Suppressor macrophage (primary cell): ENCODE measurements around the gene LHX8.
"Not testable (repeated sequence)": the region's sequence is repeated elsewhere in the genome, so short reads cannot be mapped to it uniquely, and the experiment has no call there.

Experiments
- DNase-seq, 4 experiments: peaks; one replicate each; pipeline ENCODE4 v3.0.0-alpha.2; 2020 to 2022
- total RNA-seq, 17 experiments: gene quantifications; one replicate each; lab custom pipeline; 2026; ENCODE audit warnings: mixed read lengths in 6 of 17, inconsistent platforms in 3 of 17; lab: John Stamatoyannopoulos, UW

LHX8 gene
- total RNA-seq, result 0 to 3.5 (median 0) reads per million in 17 experiments

DNA sequence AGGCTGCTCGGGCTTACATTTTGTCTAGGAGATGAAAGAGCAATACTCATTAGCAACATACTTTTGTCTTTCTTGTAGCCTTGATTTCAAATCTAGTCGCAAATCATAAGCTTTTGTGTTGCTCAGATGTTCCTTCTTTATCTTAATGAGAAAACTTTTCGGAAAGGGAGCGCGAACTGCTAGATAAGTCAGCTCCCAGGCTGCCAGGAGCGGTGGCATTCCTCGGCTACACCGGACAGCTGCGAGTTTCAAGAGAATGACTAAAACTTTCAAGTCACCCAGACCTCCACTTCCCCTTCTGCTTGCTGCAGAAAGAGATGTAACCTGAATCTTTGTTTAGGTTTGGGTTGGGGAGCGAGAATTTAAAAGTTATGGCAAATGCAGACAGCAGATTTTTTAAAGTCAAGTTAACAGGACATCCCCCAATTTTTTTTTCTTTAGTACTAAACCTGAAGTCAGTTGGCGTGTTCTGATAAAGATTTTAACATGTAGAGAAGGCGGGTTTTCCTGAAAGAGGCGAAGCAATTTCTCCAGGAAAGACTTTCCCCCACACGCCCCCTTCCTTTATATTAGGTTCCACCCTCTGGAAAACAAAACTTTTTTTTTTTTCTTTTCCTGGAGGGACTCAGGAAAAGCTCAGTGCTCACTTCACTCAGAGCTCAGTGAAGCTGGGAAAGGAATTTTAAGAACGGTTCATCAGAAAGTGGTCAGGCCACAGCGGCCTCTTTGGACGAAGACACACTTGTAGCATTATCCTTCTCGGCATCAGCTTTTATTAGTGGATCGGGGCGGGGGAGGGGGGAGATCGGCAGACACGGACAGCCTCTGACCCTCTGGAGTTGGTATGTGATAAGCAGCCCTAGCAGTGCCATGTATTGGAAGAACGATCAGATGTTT lies at the start of gene LHX8:
LHX8 (plus strand) TSS at position 639 of the 897 bp plus-strand sequence. CDS start 2,227 bp downstream, outside the sequence.
- DNase-seq, result no peak

DNA sequence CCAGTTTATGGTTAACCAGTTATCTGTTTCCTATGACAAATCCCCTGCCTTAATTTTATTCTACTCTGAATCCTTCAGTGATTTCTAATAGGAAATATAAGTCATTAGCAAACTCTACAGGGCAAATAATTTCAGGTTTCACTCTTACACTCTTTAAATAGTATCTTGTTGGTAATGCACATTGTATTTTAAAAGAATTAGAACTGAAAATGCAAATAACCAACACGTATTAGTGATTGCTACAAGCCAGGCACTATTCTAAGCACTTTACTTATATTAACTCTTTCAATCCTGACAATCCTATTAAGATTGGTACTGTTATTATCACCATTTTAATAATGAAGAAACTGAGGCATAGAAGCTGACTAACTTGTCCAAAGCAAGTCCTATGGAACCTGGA lies 48.3 kb upstream of the LHX8 start:
- no peak for DNase-seq

DNA sequence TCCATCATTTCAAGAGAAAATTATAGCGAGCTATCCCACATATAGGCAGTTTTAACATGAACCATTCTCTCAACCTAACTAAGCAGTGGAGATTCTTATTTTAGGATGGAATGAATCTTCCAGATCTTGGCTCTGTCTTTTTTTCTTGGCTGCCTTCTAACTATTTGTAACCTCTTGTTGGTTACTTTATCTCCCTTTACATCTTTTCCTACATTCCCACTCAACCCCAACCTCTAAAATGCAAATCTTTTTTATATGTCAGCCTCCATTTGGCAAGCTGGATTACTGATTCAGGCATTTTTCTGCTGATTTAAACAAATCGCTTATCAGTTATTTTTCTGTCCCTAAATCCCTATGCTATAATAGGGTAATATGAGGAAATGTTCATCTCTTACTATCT lies 46.9 kb upstream of the LHX8 start:
- DNase-seq, result no peak

DNA sequence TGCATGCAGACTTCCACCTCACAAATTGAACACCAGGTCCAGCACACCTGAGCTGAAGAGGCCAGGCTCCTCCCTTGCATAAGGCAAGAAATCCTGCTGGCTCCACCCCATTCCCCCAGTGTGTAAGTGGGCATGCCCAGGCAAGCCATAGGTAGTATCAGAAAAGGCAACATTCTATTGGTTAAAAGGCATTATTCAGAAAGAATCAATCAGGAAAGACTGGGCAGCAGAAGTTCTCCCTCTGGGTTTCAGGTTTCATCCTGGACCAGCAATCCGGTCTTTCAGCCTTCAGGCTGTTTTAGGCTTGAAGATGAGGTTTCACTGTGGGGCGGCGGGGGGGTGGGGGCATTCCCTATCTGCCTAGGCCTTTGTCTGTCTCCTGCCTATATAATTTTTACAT lies 42.0 kb upstream of the LHX8 start:
- DNase-seq, result no peak

DNA sequence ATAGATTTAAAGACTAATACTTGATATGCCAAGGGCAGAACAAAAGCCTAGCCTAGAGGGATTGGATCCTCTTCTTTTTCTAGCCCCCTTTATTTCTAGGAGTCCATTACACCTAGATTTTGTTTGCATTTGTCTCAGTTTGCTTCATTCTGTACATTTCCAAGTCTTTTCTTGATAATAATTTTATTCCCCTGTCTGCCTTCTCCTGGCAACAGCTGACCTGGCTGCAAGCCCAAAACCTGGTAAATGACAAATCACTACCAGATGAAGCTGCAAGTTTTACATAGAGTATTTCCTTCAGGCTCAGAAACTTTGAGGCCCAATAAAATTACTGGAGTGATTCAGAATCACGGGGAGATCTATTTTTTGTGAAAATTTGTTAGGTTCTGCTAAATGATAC lies 36.5 kb upstream of the LHX8 start:
- DNase-seq, result no peak

DNA sequence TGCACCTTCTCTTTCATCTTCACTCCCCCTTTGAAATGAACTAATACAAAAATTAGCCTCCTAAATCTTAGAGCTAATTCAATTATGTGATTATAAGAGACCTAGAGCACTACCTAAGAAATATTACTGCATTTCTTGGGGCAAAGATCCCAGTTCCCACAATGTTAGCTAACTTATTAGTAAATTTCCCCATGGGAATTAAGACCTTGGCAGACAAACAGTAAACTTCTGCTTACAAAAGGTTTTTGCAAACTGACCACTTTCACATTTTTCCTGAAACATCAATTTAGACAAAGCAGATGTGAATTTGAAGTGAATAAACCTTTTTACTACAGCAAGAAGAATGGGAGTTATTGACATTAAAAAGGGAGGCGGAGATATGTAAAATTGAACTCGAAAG lies 34.6 kb upstream of the LHX8 start:
- DNase-seq, result no peak

DNA sequence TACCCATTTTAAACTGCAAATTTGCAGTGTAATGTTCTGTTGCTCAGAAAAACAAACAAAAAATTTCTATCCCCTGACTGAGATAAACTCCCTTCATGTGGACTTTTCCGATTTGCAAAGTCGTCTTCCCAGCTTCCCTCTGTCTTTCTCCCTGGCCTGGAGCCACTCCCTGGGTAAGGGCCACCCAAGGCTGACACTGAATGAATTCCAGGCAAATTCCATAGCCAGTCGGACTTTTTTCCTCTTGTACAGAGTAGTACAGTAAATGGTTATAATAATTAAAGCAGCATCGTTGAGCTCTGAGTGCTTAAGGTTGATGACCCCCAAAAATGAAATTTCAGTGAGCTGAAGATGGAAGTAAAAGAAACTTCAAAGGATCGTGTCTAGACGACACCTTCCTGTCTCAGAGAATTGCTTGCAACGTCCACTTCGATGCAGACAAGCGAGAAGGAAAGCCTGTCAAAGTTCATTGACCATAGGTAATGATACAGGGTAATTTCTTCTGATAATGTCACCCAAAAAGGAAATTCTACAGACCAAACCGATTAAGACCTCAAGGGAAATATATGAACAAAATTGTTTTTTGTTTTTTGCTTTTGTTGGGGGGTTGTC lies 33.6 kb upstream of the LHX8 start:
- no peak for DNase-seq

DNA sequence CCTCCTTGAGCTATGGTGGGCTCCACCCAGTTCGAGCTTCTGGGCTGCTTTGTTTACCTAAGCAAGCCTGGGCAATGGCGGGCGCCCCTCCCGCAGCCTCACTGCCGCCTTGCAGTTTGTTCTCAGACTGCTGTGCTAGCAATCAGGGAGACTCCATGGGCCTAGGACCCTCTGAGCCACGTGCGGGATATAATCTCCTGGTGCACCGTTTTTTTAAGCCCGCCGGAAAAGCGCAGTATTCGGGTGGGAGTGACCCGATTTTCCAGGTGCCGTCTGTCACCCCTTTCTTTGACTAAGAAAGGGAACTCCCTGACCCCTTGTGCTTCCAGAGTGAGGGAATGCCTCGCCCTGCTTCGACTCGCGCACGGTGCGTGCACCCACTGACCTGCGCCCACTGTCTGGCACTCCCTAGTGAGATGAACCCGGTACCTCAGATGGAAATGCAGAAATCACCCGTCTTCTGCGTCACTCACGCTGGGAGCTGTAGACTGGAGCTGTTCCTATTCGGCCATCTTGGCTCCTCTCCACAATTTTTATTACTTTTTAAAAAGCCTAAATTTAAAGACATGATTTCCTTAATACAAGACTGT lies 21.7 kb upstream of the LHX8 start:
- DNase-seq, result not testable (repeated sequence)

DNA sequence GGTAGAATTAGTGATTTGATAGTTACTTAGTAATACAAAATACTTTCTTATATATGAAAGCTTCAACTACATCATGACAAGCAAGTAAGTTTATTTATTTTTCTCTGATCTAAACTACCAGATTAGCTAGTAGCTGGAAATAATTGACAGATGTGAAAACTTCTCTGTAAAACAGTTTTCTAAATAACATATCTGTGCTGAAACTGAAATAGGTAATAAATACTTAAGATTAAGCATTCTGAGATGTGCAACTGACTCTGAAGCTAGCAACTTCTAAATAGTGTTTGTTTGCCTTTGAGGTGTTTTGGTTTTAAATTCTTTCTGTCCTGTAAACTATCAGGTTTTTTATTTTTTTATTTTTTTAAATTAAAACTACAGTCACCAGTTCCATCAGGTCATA lies 18.5 kb upstream of the LHX8 start:
- DNase-seq, result no peak

DNA sequence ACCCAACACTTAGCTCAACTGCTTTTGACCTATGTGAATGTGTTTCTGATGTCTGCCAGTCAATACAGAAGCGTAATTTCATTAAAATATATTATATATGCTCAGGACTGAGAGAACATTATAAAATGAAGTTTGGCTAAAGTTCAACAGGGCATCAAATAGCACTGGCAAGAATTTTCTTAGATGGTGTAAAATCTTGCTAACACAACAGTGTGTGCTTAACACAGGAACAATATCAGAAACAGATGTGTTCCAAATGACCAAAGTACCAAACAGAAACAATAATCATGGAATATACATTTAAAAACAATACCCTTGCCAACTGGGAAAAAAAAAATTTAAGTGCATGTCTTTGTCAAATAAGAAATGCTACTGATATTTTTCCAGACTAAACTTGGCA lies 10.4 kb upstream of the LHX8 start:
- no peak for DNase-seq

DNA sequence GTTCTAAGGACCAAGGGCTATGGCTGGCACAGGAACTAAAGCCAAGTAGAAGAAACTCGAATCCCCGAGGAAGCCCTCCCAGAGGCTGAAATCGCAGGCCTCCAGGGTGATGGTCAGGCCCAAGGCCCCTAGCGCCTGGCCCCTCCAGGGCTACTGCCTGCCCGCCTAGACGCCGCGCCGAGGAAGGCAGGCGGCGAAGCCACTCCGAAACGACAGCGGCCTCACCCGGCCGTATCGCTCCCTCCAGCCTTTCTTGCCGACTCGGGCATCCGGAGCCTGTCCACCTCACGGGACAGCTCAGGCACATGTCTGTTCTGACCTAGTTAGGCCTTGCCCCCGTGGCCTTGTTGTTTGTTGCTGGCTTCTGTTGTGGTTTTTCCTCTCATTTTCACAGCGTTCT lies 9.7 kb upstream of the LHX8 start:
- no peak for DNase-seq

DNA sequence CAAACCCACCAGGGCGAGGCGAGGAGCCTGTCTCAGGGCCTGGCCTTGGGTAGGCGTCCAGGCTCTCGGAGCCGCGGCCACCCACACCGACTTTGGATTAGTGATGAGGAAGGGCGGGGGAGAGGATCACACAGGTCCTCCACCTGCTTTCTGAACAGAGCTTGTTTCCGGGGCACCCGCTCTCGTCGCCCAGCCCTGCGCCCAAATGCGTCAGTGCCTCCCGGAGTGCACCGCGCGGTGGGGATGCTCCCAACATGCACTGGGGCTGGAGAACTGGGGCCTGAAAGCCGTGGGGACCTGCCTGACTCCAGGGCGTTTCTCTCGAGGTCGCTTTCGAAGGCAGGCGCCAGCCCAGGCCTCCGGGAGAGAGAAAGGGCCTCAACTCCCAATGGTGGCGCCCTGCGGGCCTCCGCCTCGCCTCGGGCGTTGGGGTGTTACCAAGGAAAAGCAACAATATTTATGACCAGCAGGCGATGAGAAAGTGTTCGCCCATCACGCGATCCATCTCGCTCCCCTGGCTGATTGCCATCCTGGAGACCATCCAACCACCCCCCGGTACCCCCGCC lies 8.9 kb upstream of the LHX8 start:
- DNase-seq, result no peak

DNA sequence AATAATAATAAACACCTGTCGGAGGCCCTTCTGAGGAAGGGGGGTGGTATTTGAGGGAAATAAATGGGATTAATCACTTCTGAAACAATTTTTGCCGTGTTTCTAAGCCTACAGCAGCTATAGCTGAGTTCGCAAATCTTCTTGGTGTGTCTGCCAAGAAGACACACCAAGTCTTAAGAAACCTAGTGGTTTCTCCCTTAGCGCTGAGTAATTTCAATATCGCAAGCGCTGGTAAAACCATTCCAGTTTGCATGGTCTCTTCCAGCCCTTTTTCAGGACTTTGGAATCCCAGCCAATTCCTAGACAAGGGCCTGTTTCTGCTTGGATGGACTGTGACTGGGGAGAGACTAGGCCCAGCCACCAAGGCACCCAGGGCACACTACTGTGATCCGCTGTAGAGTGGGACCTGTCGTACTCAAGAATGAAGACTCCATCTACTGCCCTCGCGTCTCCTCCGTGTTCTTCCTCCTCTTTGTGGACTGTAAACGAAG lies 7.5 kb upstream of the LHX8 start:
- no peak for DNase-seq

DNA sequence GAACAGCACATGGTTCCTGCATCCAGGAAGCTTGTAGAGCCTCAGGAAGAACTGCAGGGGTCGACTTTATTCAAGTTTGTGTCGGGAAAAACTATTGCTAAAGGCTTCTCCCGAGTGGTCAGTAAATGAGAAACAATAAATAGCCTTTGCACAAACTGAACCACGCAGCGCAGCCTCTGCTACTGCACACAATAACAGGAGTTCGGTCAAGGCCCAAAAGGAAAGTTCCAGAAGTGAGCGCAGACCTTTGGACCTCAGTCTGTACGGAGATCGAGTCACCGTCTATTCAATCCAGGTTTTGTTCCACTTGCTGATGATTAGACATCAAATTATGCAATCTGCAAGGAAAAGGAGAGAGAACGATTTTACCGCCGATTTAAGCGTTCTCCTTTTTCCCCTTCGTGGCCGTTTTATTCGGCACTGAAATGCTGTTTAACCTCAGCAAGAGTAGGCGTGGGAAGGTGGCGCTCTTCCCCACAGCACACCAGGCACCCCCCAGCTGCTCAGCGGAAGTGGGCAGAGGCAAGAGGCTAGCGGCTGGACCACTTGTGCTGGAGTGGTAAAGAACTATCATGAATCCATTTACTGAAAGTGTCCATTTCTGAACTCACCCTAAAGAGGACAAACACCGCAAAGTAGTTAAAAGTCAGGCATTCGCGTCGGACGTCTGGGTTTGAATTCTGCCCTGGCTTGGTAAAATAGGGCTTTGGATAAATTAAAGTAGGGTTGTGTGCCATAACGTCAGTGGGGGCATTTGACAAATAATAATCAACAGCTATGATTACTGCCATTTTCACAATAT lies 6.1 kb upstream of the LHX8 start:
- DNase-seq, result no peak

DNA sequence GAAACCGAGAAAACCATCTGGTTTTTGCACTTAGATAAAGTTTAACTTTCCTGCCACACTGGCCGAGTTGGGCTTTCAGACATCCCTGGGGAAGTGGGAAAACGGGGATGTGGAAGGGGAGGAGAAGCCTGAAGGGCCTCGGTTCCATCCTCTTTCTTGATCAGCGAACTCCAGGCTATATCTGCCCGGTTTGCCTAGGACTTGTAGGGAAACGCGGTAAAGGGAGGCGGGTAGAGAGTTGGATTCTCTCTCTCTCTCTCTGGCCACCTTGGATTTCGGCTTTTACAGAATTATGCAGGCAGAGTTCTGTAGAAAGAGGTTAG lies 4.6 kb upstream of the LHX8 start:
- no peak for DNase-seq

DNA sequence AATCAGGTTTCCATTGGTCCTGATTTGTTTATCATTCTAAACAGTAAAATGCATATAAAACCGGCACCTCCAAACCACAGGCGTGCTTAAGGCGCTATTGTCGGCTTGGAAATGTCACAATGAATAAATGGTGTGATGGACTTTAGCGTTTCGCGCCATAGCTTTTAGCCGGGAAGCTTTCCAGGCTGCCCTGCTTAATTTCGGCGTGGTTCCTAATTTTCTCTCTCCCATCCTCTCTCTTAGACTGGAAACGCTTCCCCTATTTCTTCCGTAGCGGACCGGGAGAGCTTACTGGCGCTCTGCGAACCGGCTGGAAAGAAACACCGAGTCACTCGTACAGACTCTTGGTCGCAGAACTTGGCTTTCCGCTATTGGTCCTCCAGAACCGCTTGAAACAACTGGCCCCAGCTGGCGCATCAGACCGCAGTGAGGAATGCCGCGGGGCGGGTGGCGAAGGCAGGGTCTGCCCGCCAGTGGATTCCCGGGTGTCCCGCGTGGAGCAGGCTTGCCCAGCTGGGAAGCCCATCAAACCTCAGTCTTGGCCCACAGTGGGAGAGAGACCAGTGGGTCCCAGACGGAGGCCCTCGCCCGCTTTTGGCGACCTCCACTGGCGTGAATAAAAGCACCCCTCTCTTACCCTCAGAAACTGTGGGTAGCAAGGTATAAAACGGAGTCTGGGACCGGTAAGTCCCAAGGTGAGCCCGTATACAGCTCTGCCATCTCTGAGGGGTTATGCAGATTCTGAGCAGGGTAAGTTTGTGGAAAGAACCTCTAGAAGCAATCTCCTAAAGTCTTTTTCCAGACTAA lies 4.0 kb upstream of the LHX8 start:
- no peak for DNase-seq

DNA sequence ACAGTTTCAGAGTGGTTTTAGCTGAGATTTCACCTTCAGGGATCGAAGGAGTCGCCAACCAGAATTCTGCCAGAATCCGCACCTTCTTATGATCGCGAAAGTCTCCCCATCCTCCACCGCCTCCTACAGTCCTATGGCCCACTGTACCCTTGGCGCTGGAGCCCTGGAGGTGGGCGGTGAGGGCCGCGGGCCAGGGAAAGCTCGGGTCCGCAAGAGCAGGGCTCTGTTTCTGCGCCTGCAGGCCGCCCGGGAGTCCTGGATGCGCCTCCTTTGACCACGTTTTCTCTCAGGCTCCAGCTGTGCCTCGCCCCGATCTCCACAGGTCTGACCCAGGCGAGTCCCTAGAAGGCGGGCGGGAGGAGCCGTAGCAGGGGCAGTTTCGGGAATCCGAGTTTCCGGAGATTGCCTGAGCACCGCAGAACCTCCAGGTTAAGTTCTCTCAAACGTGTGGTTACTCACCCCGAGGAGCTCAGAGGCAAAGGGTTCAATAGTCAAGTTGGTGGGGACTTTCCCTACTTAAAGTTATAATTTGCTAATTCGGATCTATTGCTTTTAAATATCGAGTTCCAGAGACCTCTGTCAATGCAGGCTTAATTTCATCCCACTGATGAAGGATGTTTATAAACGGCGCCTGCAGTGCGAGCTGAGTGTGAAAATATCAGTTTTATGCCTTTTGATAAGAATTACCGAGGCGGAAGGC lies 3.2 kb upstream of the LHX8 start:
- no peak for DNase-seq

DNA sequence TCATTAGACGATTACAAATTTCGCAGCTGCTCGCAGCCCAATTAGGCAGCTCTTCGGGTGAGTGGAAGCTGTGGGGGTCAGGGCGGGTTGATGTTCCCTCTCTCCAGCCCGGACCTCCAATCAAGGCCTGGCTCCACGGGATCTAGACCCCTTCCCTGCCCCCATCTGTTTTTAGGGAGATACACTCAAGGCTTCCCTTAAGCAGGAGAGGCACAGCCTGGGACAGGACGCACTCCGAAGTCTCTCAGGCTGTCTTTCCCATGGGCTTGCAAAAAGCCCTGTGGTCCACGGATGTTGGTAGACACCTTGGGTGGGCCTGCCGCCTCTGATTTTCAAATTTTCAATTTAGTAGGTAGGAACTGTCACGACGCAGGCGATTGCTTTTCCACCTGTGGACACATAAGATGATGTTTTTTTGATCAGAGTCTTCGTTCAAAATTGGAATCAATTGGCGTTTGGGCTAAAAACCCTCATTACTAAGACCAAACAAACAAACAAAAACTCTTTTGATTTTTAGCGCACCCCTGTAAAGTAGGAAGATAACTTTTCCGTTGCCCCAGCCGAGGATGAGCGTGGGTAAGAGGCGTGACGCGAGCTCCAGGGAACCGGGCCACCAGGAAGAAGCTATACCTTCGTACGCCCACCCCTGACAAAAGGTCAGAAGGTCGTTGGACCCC lies 2.5 kb upstream of the LHX8 start:
- DNase-seq, result no peak

DNA sequence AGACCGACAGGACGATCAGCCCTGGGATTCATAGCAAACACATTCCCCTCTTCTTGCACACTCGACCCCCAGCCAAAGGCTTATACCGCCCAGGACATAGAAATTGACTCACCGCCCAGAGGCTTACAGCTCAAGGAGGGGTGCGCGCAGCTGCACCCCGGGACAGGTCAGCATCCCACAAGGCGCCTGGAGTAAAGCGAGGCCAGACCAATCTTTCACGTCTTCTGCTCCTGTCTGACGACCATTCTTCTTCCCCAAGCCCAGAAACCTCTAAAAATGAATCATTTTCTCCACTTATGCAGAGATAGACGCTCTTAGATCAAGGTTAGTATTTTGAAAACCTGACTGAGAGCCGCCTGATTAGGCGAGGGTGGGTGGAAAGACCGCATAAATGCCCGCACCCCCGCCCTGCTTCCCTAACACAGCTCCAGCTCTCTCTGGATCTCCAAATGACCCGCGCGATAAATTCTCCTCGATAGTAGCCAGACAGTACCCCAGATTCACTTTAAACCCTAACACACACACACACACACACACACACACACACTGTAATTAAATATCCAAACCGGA lies 1.9 kb upstream of the LHX8 start:
- DNase-seq, result no peak
